T-cell (primary cell): ENCODE measurements around the gene SMPD2. TPM values are rescaled to one million over a fixed set of nuclear protein-coding genes. Genes with fewer than 3 reads are reported as not detected.
A peak's percentile ranks its signal among the peaks of the same experiment; 100 is the strongest.

Source experiments
- ATAC-seq, 4 experiments: fragments of 200-7000 bp in 3 of 4; fragments of 150-1000 bp in 1 of 4; cut with Tn5 transposase; replicated peaks in 1 of 4; 1 replicate in 3 of 4; 2 replicates in 1 of 4; pipeline ENCODE4 v1.10.0; 2021; ENCODE audit warnings: moderate library complexity in 3 of 4, mild to moderate bottlenecking in 2 of 4, moderate number of reproducible peaks in 1 of 4
- CTCF ChIA-PET, 2 donors: fragments of 300-600 bp; sonication (Branson Sonifier 250); formaldehyde crosslinking; loops; one replicate each; lab custom pipeline; 2022; ENCODE audit warnings: antibody characterized with exemption in 2 of 2; lab: Charles Lee
- POLR2A ChIA-PET, 2 donors: fragments of 300-600 bp; sonication (Branson Sonifier 250); formaldehyde crosslinking; loops; one replicate each; lab custom pipeline; 2022; ENCODE audit warnings: antibody characterized with exemption in 2 of 2; lab: Charles Lee
- DNase-seq, 35 experiments: peaks; one replicate each; pipeline versions ENCODE4 v3.0.0 to v3.0.0-alpha.2; 2013 to 2023
- H3K27ac ChIP-seq: one replicate; pipeline ENCODE4 v1.5.1; 2013; ENCODE audit warnings: low read length
- H3K27me3 ChIP-seq, 2 experiments: replicated peaks in 1 of 2; 1 replicate in 1 of 2; 2 replicates in 1 of 2; pipeline versions ENCODE4 v1.6.1 to v1.7.0; 2013; ENCODE audit warnings: low read length in 1 of 2, mixed read lengths in 1 of 2; ENCODE audit not compliant: control insufficient read depth in 2 of 2, insufficient read depth in 2 of 2; ENCODE audit errors: extremely low read depth in 1 of 2
- H3K36me3 ChIP-seq, 2 donors: 1 replicate in 1 of 2; 2 replicates in 1 of 2; pipeline versions ENCODE4 v1.6.1 to v1.7.0; 2013; ENCODE audit warnings: low read length in 1 of 2; ENCODE audit not compliant: control insufficient read depth in 2 of 2, insufficient read depth in 1 of 2; ENCODE audit errors: extremely low read depth in 1 of 2
- H3K4me1 ChIP-seq, 2 experiments: 1 replicate in 1 of 2; 2 replicates in 1 of 2; pipeline versions ENCODE4 v1.6.1 to v1.7.0; 2013; ENCODE audit warnings: low read length in 2 of 2, mixed read lengths in 1 of 2; ENCODE audit not compliant: insufficient read depth in 2 of 2, control insufficient read depth in 1 of 2; ENCODE audit errors: extremely low read depth in 1 of 2
- H3K4me3 ChIP-seq, 2 donors: 1 replicate in 1 of 2; 2 replicates in 1 of 2; pipeline versions ENCODE4 v1.5.1 to v1.7.0; 2013; ENCODE audit warnings: mild to moderate bottlenecking in 2 of 2, low read length in 1 of 2, moderate library complexity in 1 of 2; ENCODE audit not compliant: control insufficient read depth in 1 of 2; ENCODE audit errors: extremely low read depth in 1 of 2
- H3K9me3 ChIP-seq: 2 replicates; pipeline ENCODE4 v1.7.0; 2013
- H3K27ac Mint-ChIP-seq, 2 donors: one replicate each; pipeline ENCODE4 v1.8.0; 2020 to 2021; ENCODE audit warnings: mild to moderate bottlenecking in 2 of 2, mixed read lengths in 2 of 2
- H3K27me3 Mint-ChIP-seq, 2 donors: one replicate each; pipeline ENCODE4 v1.8.0; 2021 to 2022; ENCODE audit warnings: mixed read lengths in 2 of 2
- H3K36me3 Mint-ChIP-seq: one replicate; pipeline ENCODE4 v1.8.0; 2021; ENCODE audit warnings: mixed read lengths
- H3K4me1 Mint-ChIP-seq, 3 donors: one replicate each; pipeline ENCODE4 v1.8.0; 2020 to 2022; ENCODE audit warnings: mixed read lengths in 3 of 3, mild to moderate bottlenecking in 1 of 3
- H3K4me3 Mint-ChIP-seq, 3 donors: one replicate each; pipeline ENCODE4 v1.8.0; 2020 to 2022; ENCODE audit warnings: mild to moderate bottlenecking in 3 of 3, mixed read lengths in 3 of 3, moderate library complexity in 3 of 3
- H3K9me3 Mint-ChIP-seq, 3 donors: one replicate each; pipeline ENCODE4 v1.8.0; 2020 to 2022; ENCODE audit warnings: mixed read lengths in 3 of 3
- WGBS: methylation state at CpG from one replicate; pipeline ENCODE4 v1.1.5; 2013; ENCODE audit warnings: missing lambda C conversion rate; ENCODE audit not compliant: insufficient coverage; 5-methylcytosine and 5-hydroxymethylcytosine counted together
- total RNA-seq, 35 experiments: library from RNA in 6 of 35; stranded (reverse) in 6 of 35; fragments of 120-200 nt in 1 of 35; gene quantifications; one replicate each; pipeline versions ENCODE4 v1.2.1 to v1.2.4 and lab custom pipeline; 2013 to 2026

Gene SMPD2
- total RNA-seq, 5 donors from 2014 or later (not counting 1 experiment from before 2014, with no cell fraction given), result 21.1 to 36.7 (median 23.7) TPM

- H3K9me3 ChIP-seq, result no peaks in the 10 kb centered on the region
- H3K4me3 ChIP-seq, result no peak overlapping the region
- DNase-seq (no peak), ATAC-seq (no peak)
- Mint-ChIP-seq H3K9me3 (no peaks in the 10 kb centered on the region), H3K27ac (peak overlapping the region; percentile 57 to 65), H3K4me3 (peak overlapping the region in 1 of 3 donors; percentile 37), H3K4me1 (peaks cover 55 to 68% (median 59%) of the 10 kb centered on the region in 3 donors), H3K36me3 (peaks cover 12% of the 10 kb centered on the region), H3K27me3 (no peaks in the 10 kb centered on the region)
- H3K4me1 ChIP-seq, result peaks cover 16 to 77% of the 10 kb centered on the region in 2 experiments
- POLR2A ChIA-PET, result interaction anchor here in 1 of 2 donors (0.5 kb wide), 1 partner anchor 582 kb away, joined by 3 read pairs; no protein-coding TSS in a partner anchor
- no peaks in the 10 kb centered on the region for H3K27me3 ChIP-seq
- WGBS, result 100% methylated on average over 5 of the region's 9 CpGs
- no peak overlapping the region for H3K27ac ChIP-seq
- H3K36me3 ChIP-seq, result peaks cover 0 to 34% of the 10 kb centered on the region in 2 donors
- CTCF ChIA-PET, result no interaction called here
Observed at GRCh38 chr6:109452181-109452580, 11.7 kb downstream of the SMPD2 start.

- 100% methylated on average over 2 of the region's 2 CpGs for WGBS
- ChIA-PET CTCF (interaction anchor here in 1 of 2 donors (1.4 kb wide), 1 partner anchor 70 kb away, joined by 4 read pairs; no protein-coding TSS in a partner anchor), POLR2A (interaction anchor here (0.9 to 1.9 kb wide), 4 partner anchors 8 to 12 kb away, joined by 3 to 6 read pairs (median 3); partner anchors contain the start of genes PPIL6 (in 1 of the 2) and SMPD2 (in 1 of the 2))
- Histone ChIP-seq H3K9me3 (no peaks in the 10 kb centered on the region), H3K27ac (no peak overlapping the region), H3K27me3 (no peaks in the 10 kb centered on the region), H3K4me1 (peaks cover 18 to 82% of the 10 kb centered on the region in 2 experiments), H3K36me3 (peaks cover 0 to 32% of the 10 kb centered on the region in 2 donors), H3K4me3 (no peak overlapping the region)
- Mint-ChIP-seq H3K27ac (peak overlapping the region; percentile 57 to 94), H3K27me3 (no peaks in the 10 kb centered on the region), H3K36me3 (peaks cover 12% of the 10 kb centered on the region), H3K9me3 (no peaks in the 10 kb centered on the region), H3K4me1 (peaks cover 62 to 75% (median 66%) of the 10 kb centered on the region in 3 donors), H3K4me3 (peak overlapping the region in 1 of 3 donors; percentile 98)
- DNase-seq (no peak), ATAC-seq (no peak)
Observed at GRCh38 chr6:109453156-109453555, 12.6 kb downstream of the SMPD2 start.

GRCh38 chr6:109453594-109454495 is 13.3 kb downstream of the SMPD2 start:
- ChIA-PET CTCF (interaction anchor here (0.5 to 1.4 kb wide), 5 partner anchors 13 to 588 kb away, joined by 3 to 4 read pairs (median 3); partner anchors contain the start of gene SMPD2 (in 1 of the 2)), POLR2A (interaction anchor here (0.7 to 1.9 kb wide), 5 partner anchors 9 to 15 kb away, joined by 3 to 6 read pairs (median 3); partner anchors contain the start of genes PPIL6 (in 1 of the 2) and SMPD2 (in 1 of the 2))
- ATAC-seq (no peak), DNase-seq (no peak)
- Mint-ChIP-seq H3K4me3 (peak overlapping the region; percentile 95 to 98 (median 97)), H3K4me1 (peaks cover 65 to 76% (median 66%) of the 10 kb centered on the region in 3 donors), H3K27ac (peak overlapping the region; percentile 94 to 95), H3K36me3 (peaks cover 12% of the 10 kb centered on the region), H3K9me3 (no peaks in the 10 kb centered on the region), H3K27me3 (no peaks in the 10 kb centered on the region)
- 86% methylated on average over 21 of the region's 27 CpGs for WGBS
- H3K27me3 ChIP-seq, result no peaks in the 10 kb centered on the region
- no peaks in the 10 kb centered on the region for H3K9me3 ChIP-seq
- H3K27ac ChIP-seq, result peak overlapping the region; percentile 98
- peak overlapping the region; percentile 80 to 97 for H3K4me3 ChIP-seq
- H3K36me3 ChIP-seq, result peaks cover 0 to 26% of the 10 kb centered on the region in 2 donors
- H3K4me1 ChIP-seq, result peaks cover 24 to 83% of the 10 kb centered on the region in 2 experiments

- Histone ChIP-seq H3K4me3 (peak overlapping the region; percentile 80 to 97), H3K4me1 (peaks cover 28 to 79% of the 10 kb centered on the region in 2 experiments), H3K36me3 (peaks cover 0 to 26% of the 10 kb centered on the region in 2 donors), H3K9me3 (no peaks in the 10 kb centered on the region), H3K27me3 (no peaks in the 10 kb centered on the region), H3K27ac (peak overlapping the region; percentile 98)
- peaks cover 12% of the 10 kb centered on the region for H3K36me3 Mint-ChIP-seq
- under 1% methylated on average over 21 of the region's 48 CpGs for WGBS
- peak overlapping the region; percentile 94 to 98 for H3K27ac Mint-ChIP-seq
- ATAC-seq, result peak; percentile 33 to 71 (median 53)
- peak; percentile 51 to 90 (median 80) for DNase-seq
- no peaks in the 10 kb centered on the region for H3K9me3 Mint-ChIP-seq
- CTCF ChIA-PET, result interaction anchor here (0.5 to 1.4 kb wide), 9 partner anchors 12 to 843 kb away, joined by 3 to 6 read pairs (median 3); partner anchors contain the start of gene SMPD2 (in 1 of the 2)
- POLR2A ChIA-PET, result interaction anchor here (0.6 to 1.9 kb wide), 4 partner anchors 8 to 1008 kb away, joined by 3 to 7 read pairs (median 6); partner anchors contain the start of genes PPIL6 (in 1 of the 2) and SMPD2 (in 1 of the 2)
- no peaks in the 10 kb centered on the region for H3K27me3 Mint-ChIP-seq
- H3K4me3 Mint-ChIP-seq, result peak overlapping the region; percentile 95 to 98 (median 97)
- peaks cover 69 to 77% (median 69%) of the 10 kb centered on the region in 3 donors for H3K4me1 Mint-ChIP-seq
Observed at GRCh38 chr6:109454496-109455436, 14.2 kb downstream of the SMPD2 start.

GRCh38 chr6:109455437-109456110 is 15.1 kb downstream of the SMPD2 start, which contains the start of gene MICAL1:
MICAL1 (minus strand) TSS chr6:109455772; CDS start chr6:109454196, 1,576 bp downstream.
- DNase-seq, result peak; percentile 41 to 87 (median 74)
- peaks cover 0 to 26% of the 10 kb centered on the region in 2 donors for H3K36me3 ChIP-seq
- Mint-ChIP-seq H3K9me3 (no peaks in the 10 kb centered on the region), H3K27ac (peak within 1 kb of the TSS; percentile 94 to 98), H3K4me3 (peak within 1 kb of the TSS; percentile 95 to 98 (median 97)), H3K27me3 (no peaks in the 10 kb centered on the region), H3K4me1 (peaks cover 61 to 75% (median 65%) of the 10 kb centered on the region in 3 donors), H3K36me3 (peaks cover 12% of the 10 kb centered on the region)
- peak within 1 kb of the TSS; percentile 80 to 97 for H3K4me3 ChIP-seq
- no peaks in the 10 kb centered on the region for H3K9me3 ChIP-seq
- H3K27ac ChIP-seq, result peak within 1 kb of the TSS; percentile 98
- POLR2A ChIA-PET, result interaction anchor here in 1 of 2 donors (0.6 to 0.9 kb wide), 3 partner anchors 9 to 73 kb away, joined by 3 read pairs; partner anchors contain the start of gene CD164
- peak; percentile 64 to 66 (median 66) for ATAC-seq
- H3K4me1 ChIP-seq, result peaks cover 24 to 71% of the 10 kb centered on the region in 2 experiments
- CTCF ChIA-PET, result interaction anchor here (0.6 to 1.7 kb wide), 5 partner anchors 13 to 509 kb away, joined by 3 to 6 read pairs (median 4); no protein-coding TSS in a partner anchor
- 0% methylated on average over 28 of the region's 70 CpGs for WGBS
- no peaks in the 10 kb centered on the region for H3K27me3 ChIP-seq
